Vagina (tissue), 2 donors: Measurements from ENCODE around the gene ZBED5.

Experiments used
- CTCF ChIP-seq, 3 experiments: fragments of 450-650 bp in 2 of 3; fragments of 200-600 bp in 1 of 3; sonication (generic) in 1 of 3; IDR thresholded peaks; one replicate each; pipeline ENCODE4 v1.5.1; 2017 to 2019; ENCODE audit warnings: antibody characterized with exemption in 3 of 3, mild to moderate bottlenecking in 2 of 3, moderate library complexity in 2 of 3
- POLR2A ChIP-seq, 2 donors: fragments of 450-650 bp; IDR thresholded peaks; one replicate each; pipeline ENCODE4 v1.6.1; 2017; ENCODE audit warnings: antibody characterized with exemption in 2 of 2, mild to moderate bottlenecking in 2 of 2, moderate library complexity in 2 of 2
- POLR2AphosphoS5 ChIP-seq, 2 donors: sonication (generic); formaldehyde crosslinking; IDR thresholded peaks; one replicate each; pipeline ENCODE4 v1.9.0; 2017; ENCODE audit warnings: antibody characterized with exemption in 2 of 2, mild to moderate bottlenecking in 2 of 2, low read depth in 1 of 2; ENCODE audit not compliant: insufficient read depth in 1 of 2

- TF ChIP-seq CTCF (IDR thresholded peaks at IDR 0.05) (no peak), POLR2A (IDR thresholded peaks at IDR 0.05) (no peak), POLR2AphosphoS5 (IDR thresholded peaks at IDR 0.05; ENCODE audit: insufficient read depth in 1 of 2, low read depth in 1 of 2) (no peak)
Measured at GRCh38 chr11:10805741-10806140, 52.1 kb downstream of the ZBED5 start.
